GM12872 (cell line): ENCODE measurements around the gene SLC29A3.

Source experiments
- CTCF ChIP-seq: IDR thresholded peaks from 3 replicates; pipeline ENCODE4 v1.5.1; 2011; ENCODE audit warnings: low read depth, mild to moderate bottlenecking, low read length, moderate library complexity; ENCODE audit not compliant: insufficient read depth

The SLC29A3 gene

GRCh38 chr10:71292624-71293445 is 26.2 kb upstream of the SLC29A3 start:
- no peak for TF ChIP-seq CTCF

GRCh38 chr10:71293446-71294084 is 25.5 kb upstream of the SLC29A3 start:
- no peak for TF ChIP-seq CTCF

GRCh38 chr10:71294091-71294561 is 24.9 kb upstream of the SLC29A3 start:
- TF ChIP-seq CTCF, result no peak

GRCh38 chr10:71294856-71295255 is 24.2 kb upstream of the SLC29A3 start:
- TF ChIP-seq CTCF, result no peak

- TF ChIP-seq CTCF, result no peak
Observed at GRCh38 chr10:71295641-71296040, 23.4 kb upstream of the SLC29A3 start.

GRCh38 chr10:71296086-71296485 is 23.0 kb upstream of the SLC29A3 start:
- no peak for TF ChIP-seq CTCF

GRCh38 chr10:71297343-71297742 is 21.7 kb upstream of the SLC29A3 start:
- no peak for TF ChIP-seq CTCF
